GM18951 (cell line): ENCODE data around the gene CNTNAP2.

ENCODE experiments used
- POLR2A ChIP-seq: IDR thresholded peaks from 4 replicates; pipeline ENCODE4 v1.6.1; 2011; ENCODE audit warnings: mild to moderate bottlenecking; ENCODE audit not compliant: insufficient read length, insufficient read depth; ENCODE audit errors: extremely low read depth
- in situ Hi-C: fragments of 300-500 bp; cut with MboI; formaldehyde crosslinking; loops from one replicate; pipeline ENCODE4 v1.12.0; 2022; ENCODE audit warnings: low sequenced_read_pairs, mixed read lengths, inconsistent platforms; ENCODE audit not compliant: unreplicated experiment

Gene CNTNAP2

DNA sequence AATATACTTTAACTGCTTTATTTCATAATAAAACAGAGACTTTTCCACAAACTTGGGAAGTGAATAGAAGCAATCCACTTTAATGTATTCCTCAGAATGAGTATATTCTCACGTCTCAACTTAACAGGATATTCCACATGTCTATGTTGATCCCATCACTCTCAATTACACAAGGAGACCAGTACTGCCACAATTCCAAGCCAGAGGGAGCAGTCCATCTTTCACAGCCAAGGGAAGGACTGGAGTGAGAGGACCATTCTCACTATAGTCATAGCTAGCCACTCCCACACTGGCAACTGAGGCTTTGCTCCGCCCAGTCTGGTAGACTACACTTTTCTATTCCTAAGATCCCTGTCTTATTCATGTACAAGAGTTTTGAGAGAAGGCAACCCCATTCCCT is 553.9 kb downstream of the CNTNAP2 start:
- no peak for TF ChIP-seq POLR2A
- in situ Hi-C loops = no loop called here

DNA sequence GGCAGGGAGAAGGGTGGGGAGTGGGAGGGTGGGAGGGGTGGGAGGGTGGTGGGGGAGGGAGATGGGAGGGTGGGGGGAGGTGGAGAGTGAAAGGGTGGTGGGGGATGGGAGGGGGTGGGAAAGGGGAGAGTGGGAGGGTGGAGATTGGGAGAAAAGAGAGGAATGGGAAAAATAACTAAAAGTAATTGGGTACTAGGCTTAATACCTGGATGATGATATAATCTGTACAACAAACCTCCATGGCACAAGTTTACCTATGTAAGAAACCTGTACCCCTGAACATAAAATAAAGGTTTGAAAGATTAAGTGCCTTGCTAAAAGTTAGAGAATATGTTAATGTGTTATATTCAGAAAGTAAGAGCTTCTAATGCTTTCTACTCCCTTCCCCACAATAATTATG is 564.9 kb downstream of the CNTNAP2 start:
- in situ Hi-C loops = no loop called here
- TF ChIP-seq POLR2A = no peak

DNA sequence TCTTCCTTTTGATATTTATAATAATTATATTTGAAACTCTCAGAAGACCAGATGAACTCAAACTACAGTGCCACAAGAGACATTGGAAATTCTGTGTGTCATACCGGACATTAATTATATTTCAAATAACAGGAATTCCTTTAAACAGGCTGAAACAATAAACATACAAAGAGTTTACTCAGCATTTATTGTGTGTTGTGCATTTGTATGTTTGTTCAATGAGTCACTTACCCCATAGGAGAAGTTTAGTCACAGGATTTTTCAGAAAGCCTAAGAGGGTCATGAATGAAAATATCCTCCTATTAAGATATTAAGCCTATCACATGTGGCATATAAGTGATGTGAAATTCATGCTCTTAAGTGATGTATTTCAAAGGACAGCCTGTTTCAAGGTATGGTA is 566.8 kb downstream of the CNTNAP2 start:
- in situ Hi-C loops = no loop called here
- TF ChIP-seq POLR2A = no peak

- TF ChIP-seq POLR2A = no peak
Observed at GRCh38 chr7:146690987-146691386, 574.4 kb downstream of the CNTNAP2 start.

GRCh38 chr7:146698995-146699610 is 582.5 kb downstream of the CNTNAP2 start:
- in situ Hi-C loops = no loop called here
- TF ChIP-seq POLR2A = no peak

More at GRCh38 chr7:146690987-146691386, 574.4 kb downstream of the CNTNAP2 start:
- in situ Hi-C loops = no loop called here

GRCh38 chr7:146700015-146700560 is 583.5 kb downstream of the CNTNAP2 start:
- in situ Hi-C loops = no loop called here
- TF ChIP-seq POLR2A = no peak

GRCh38 chr7:146701166-146701565 is 584.6 kb downstream of the CNTNAP2 start:
- TF ChIP-seq POLR2A = no peak
- in situ Hi-C loops = no loop called here

GRCh38 chr7:146702898-146703297 is 586.3 kb downstream of the CNTNAP2 start:
- in situ Hi-C loops = no loop called here
- TF ChIP-seq POLR2A = no peak

DNA sequence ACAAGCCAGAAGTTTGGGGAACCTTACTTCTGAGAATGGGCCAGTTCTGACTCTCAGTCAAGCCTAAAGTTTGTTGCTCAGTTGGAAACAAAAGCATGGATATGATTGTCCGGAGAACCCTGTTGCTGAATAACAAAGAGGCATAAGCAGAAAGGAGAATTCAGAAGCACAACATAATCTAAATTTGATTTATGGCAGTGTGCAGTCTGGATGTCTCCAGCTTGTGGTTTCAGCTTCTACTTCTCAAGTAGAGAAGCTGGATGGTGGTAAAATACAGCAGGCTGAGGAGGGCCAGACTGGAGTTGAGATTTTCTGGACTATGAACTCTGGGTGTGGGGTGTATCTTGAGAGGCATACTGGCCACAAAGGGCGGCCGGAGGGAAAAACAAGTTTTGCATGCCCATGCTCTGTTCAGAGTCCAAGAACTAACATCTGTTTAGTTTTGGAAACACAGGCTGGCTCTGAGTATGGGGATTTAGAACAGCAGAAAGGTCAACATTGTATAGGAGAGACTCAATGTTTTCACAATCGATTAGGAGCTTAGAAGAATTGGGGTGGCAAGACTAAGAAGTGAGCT is 592.9 kb downstream of the CNTNAP2 start:
- TF ChIP-seq POLR2A = no peak
- in situ Hi-C loops = no loop called here

- TF ChIP-seq POLR2A = no peak
- in situ Hi-C loops = no loop called here
Observed at GRCh38 chr7:146713205-146713604, 596.6 kb downstream of the CNTNAP2 start.

DNA sequence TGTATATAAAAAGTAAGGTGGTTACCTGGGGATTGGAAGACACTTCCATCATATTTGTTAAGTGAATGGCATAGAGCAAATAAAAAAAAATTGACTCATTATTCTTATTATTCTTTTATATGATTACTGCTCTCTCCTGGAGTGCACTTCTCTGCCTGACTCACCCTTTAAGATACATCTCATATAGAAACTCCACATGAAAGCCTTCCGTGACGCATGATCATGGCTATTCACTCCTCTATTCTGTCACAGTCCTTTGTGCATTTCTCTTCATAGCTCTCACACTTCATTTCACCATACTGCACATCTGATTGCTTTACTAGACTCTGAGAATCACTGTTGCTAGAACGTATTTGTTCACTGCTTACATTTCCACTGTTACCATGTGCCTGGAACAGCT is 597.3 kb downstream of the CNTNAP2 start:
- no peak for TF ChIP-seq POLR2A
- in situ Hi-C loops = no loop called here

GRCh38 chr7:146720195-146720594 is 603.6 kb downstream of the CNTNAP2 start:
- in situ Hi-C loops = no loop called here
- no peak for TF ChIP-seq POLR2A

- no peak for TF ChIP-seq POLR2A
- in situ Hi-C loops = no loop called here
Observed at GRCh38 chr7:146722986-146723385, 606.4 kb downstream of the CNTNAP2 start.

- no peak for TF ChIP-seq POLR2A
- in situ Hi-C loops = no loop called here
Observed at GRCh38 chr7:146725520-146725919, 608.9 kb downstream of the CNTNAP2 start.
